Astrocyte (in vitro differentiated cells and primary cell): ENCODE measurements around the gene KCNN3. TPM values are rescaled to one million over a fixed set of nuclear protein-coding genes. Genes with fewer than 3 reads are reported as not detected.

Source experiments
- DNase-seq: peaks from one replicate; pipeline ENCODE4 v3.0.0-alpha.2; 2010; ENCODE audit warnings: low read depth
- FAIRE-seq: peaks from 2 replicates; lab custom pipeline; 2011; peaks lifted over from hg19 to GRCh38; lab: Jason Lieb, UNC
- H2AFZ ChIP-seq: 2 replicates; pipeline ENCODE4 v1.6.0; 2012; ENCODE audit warnings: low read depth, low read length, inconsistent platforms
- H3K27ac ChIP-seq: 2 replicates; pipeline ENCODE4 v1.5.1; 2011; ENCODE audit warnings: low read depth, low read length, inconsistent platforms
- H3K27me3 ChIP-seq: 2 replicates; pipeline ENCODE4 v1.6.0; 2011; ENCODE audit warnings: low read length, inconsistent platforms; ENCODE audit not compliant: insufficient read depth
- H3K36me3 ChIP-seq: 2 replicates; pipeline ENCODE4 v1.5.1; 2011; ENCODE audit warnings: low read length, inconsistent platforms; ENCODE audit not compliant: insufficient read depth
- H3K4me1 ChIP-seq: 2 replicates; pipeline ENCODE4 v1.5.1; 2011; ENCODE audit warnings: low read length, inconsistent platforms; ENCODE audit not compliant: insufficient read depth
- H3K4me2 ChIP-seq: 2 replicates; pipeline ENCODE4 v1.6.0; 2012; ENCODE audit warnings: low read length, inconsistent platforms
- H3K4me3 ChIP-seq: 2 replicates; pipeline ENCODE4 v1.5.1; 2011; ENCODE audit warnings: low read depth, mild to moderate bottlenecking, low read length, inconsistent platforms; ENCODE audit not compliant: insufficient read depth
- H3K79me2 ChIP-seq: 2 replicates; pipeline ENCODE4 v1.6.0; 2012; ENCODE audit warnings: mild to moderate bottlenecking, low read length, inconsistent platforms; ENCODE audit not compliant: insufficient read depth
- H3K9ac ChIP-seq: 2 replicates; pipeline ENCODE4 v1.6.0; 2012; ENCODE audit warnings: mild to moderate bottlenecking, low read length, inconsistent platforms
- H3K9me3 ChIP-seq: 2 replicates; pipeline ENCODE4 v1.5.1; 2012; ENCODE audit warnings: low read depth, mild to moderate bottlenecking, low read length, inconsistent platforms; ENCODE audit not compliant: insufficient read depth
- H4K20me1 ChIP-seq: 2 replicates; pipeline ENCODE4 v1.6.0; 2012; ENCODE audit warnings: low read length, inconsistent platforms; ENCODE audit not compliant: insufficient read depth
- H3K27ac Mint-ChIP-seq: one replicate; pipeline ENCODE4 v1.8.0; 2021; ENCODE audit warnings: mild to moderate bottlenecking, mixed read lengths; ENCODE audit not compliant: unreplicated experiment
- H3K27me3 Mint-ChIP-seq: one replicate; pipeline ENCODE4 v1.8.0; 2021; ENCODE audit warnings: low read depth, mixed read lengths; ENCODE audit not compliant: unreplicated experiment
- H3K36me3 Mint-ChIP-seq: one replicate; pipeline ENCODE4 v1.8.0; 2021; ENCODE audit warnings: low read depth, mixed read lengths; ENCODE audit not compliant: unreplicated experiment
- H3K4me1 Mint-ChIP-seq: one replicate; pipeline ENCODE4 v1.8.0; 2021; ENCODE audit warnings: low read depth, mixed read lengths; ENCODE audit not compliant: unreplicated experiment
- H3K4me3 Mint-ChIP-seq: one replicate; pipeline ENCODE4 v1.8.0; 2021; ENCODE audit warnings: mild to moderate bottlenecking, moderate library complexity, mixed read lengths; ENCODE audit not compliant: unreplicated experiment
- H3K9me3 Mint-ChIP-seq: one replicate; pipeline ENCODE4 v1.8.0; 2021; ENCODE audit warnings: mild to moderate bottlenecking, mixed read lengths; ENCODE audit not compliant: unreplicated experiment
- CTCF ChIP-seq: IDR thresholded peaks from 2 replicates; pipeline ENCODE4 v1.5.1; 2011; ENCODE audit warnings: low read depth, mild to moderate bottlenecking, inconsistent platforms, low read length, moderate library complexity; ENCODE audit not compliant: insufficient read depth
- EZH2 ChIP-seq: IDR thresholded peaks from 2 replicates; pipeline ENCODE4 v1.6.1; 2012; ENCODE audit warnings: mild to moderate bottlenecking, low read length, inconsistent platforms; ENCODE audit not compliant: insufficient read depth
- total RNA-seq: library from RNA; stranded (reverse); gene quantifications from 2 replicates; pipeline ENCODE4 v1.2.1, GENCODE V29; 2021

KCNN3 gene
- total RNA-seq, 1 donor from 2014 or later = 0.66 TPM

- H3K27me3 ChIP-seq = peaks cover 16% of the 10 kb centered on the region
- H3K27ac ChIP-seq = no peak overlapping the region
- Mint-ChIP-seq H3K4me1 (peaks cover 4% of the 10 kb centered on the region), H3K36me3 (no peaks in the 10 kb centered on the region), H3K27me3 (peaks cover 35% of the 10 kb centered on the region), H3K4me3 (no peak overlapping the region), H3K27ac (no peak overlapping the region), H3K9me3 (no peaks in the 10 kb centered on the region)
- H3K4me1 ChIP-seq = no peaks in the 10 kb centered on the region
- no peak overlapping the region for H3K9ac ChIP-seq
- no peak for FAIRE-seq
- H3K9me3 ChIP-seq = no peaks in the 10 kb centered on the region
- H2AFZ ChIP-seq = no peak overlapping the region
- no peak overlapping the region for H3K4me2 ChIP-seq
- H3K79me2 ChIP-seq = no peaks in the 10 kb centered on the region
- DNase-seq = peak; percentile 10
- no peaks in the 10 kb centered on the region for H3K36me3 ChIP-seq
- no peaks in the 10 kb centered on the region for H4K20me1 ChIP-seq
- TF ChIP-seq EZH2 = no peak
- no peak for TF ChIP-seq CTCF
- H3K4me3 ChIP-seq = no peak overlapping the region
These were observed 166.9 kb downstream of the KCNN3 start for GRCh38 chr1:154703170-154703569.

- Mint-ChIP-seq H3K36me3 (no peaks in the 10 kb centered on the region), H3K4me3 (no peak overlapping the region), H3K27me3 (peaks cover 14% of the 10 kb centered on the region), H3K4me1 (peaks cover 13% of the 10 kb centered on the region), H3K9me3 (no peaks in the 10 kb centered on the region), H3K27ac (no peak overlapping the region)
- H3K4me3 ChIP-seq = no peak overlapping the region
- H3K4me2 ChIP-seq = no peak overlapping the region
- no peaks in the 10 kb centered on the region for H3K79me2 ChIP-seq
- DNase-seq = no peak
- H3K9me3 ChIP-seq = no peaks in the 10 kb centered on the region
- no peaks in the 10 kb centered on the region for H3K36me3 ChIP-seq
- TF ChIP-seq CTCF (no peak), EZH2 (no peak)
- H4K20me1 ChIP-seq = no peaks in the 10 kb centered on the region
- H2AFZ ChIP-seq = no peak overlapping the region
- H3K27me3 ChIP-seq = peaks cover 8% of the 10 kb centered on the region
- no peak overlapping the region for H3K9ac ChIP-seq
- FAIRE-seq = no peak
- H3K4me1 ChIP-seq = no peaks in the 10 kb centered on the region
- no peak overlapping the region for H3K27ac ChIP-seq
These were observed 171.6 kb downstream of the KCNN3 start for GRCh38 chr1:154698320-154699096.

GRCh38 chr1:154697710-154698109, 172.4 kb downstream of the KCNN3 start:
- Histone ChIP-seq H3K4me3 (no peak overlapping the region), H3K4me2 (peak overlapping the region; percentile 26), H4K20me1 (no peaks in the 10 kb centered on the region), H3K27ac (no peak overlapping the region), H3K36me3 (no peaks in the 10 kb centered on the region), H3K9me3 (no peaks in the 10 kb centered on the region), H2AFZ (no peak overlapping the region), H3K9ac (no peak overlapping the region), H3K27me3 (peaks cover 9% of the 10 kb centered on the region), H3K79me2 (no peaks in the 10 kb centered on the region), H3K4me1 (no peaks in the 10 kb centered on the region)
- FAIRE-seq (no peak), DNase-seq (peak; percentile 22)
- Mint-ChIP-seq H3K36me3 (no peaks in the 10 kb centered on the region), H3K4me3 (no peak overlapping the region), H3K27me3 (peaks cover 14% of the 10 kb centered on the region), H3K27ac (no peak overlapping the region), H3K4me1 (peaks cover 13% of the 10 kb centered on the region), H3K9me3 (no peaks in the 10 kb centered on the region)
- TF ChIP-seq EZH2 (no peak), CTCF (no peak)
